Loucy (cell line): ENCODE results near the gene ATP6V0E2.

Source experiments
- H2AFZ ChIP-seq: fragments of 200-600 bp; sonication (generic); 2 replicates; pipeline ENCODE4 v1.6.0; 2016; ENCODE audit warnings: antibody characterized with exemption, mild to moderate bottlenecking, low read length, moderate library complexity
- H3F3A ChIP-seq: fragments of 200-600 bp; 2 replicates; pipeline ENCODE4 v1.6.0; 2016; ENCODE audit warnings: antibody characterized with exemption, low read depth, mild to moderate bottlenecking
- H3K27me3 ChIP-seq: fragments of 200-600 bp; sonication (generic); 2 replicates; pipeline ENCODE4 v1.6.1; 2014; ENCODE audit warnings: low read length, mild to moderate bottlenecking; ENCODE audit not compliant: insufficient read depth, poor library complexity, severe bottlenecking
- H3K36me3 ChIP-seq: fragments of 200-600 bp; sonication (generic); 2 replicates; pipeline ENCODE4 v1.6.1; 2016; ENCODE audit warnings: low read length; ENCODE audit not compliant: insufficient read depth
- H3K4me1 ChIP-seq: fragments of 200-600 bp; sonication (generic); 2 replicates; pipeline ENCODE4 v1.5.1; 2014; ENCODE audit warnings: low read length, mild to moderate bottlenecking; ENCODE audit not compliant: insufficient read depth, poor library complexity, severe bottlenecking
- H3K4me2 ChIP-seq: fragments of 200-600 bp; sonication (generic); 2 replicates; pipeline ENCODE4 v1.6.0; 2014; ENCODE audit warnings: antibody characterized with exemption, low read length, low read depth, mild to moderate bottlenecking; ENCODE audit not compliant: poor library complexity, severe bottlenecking
- H3K4me3 ChIP-seq: fragments of 200-600 bp; sonication (generic); 2 replicates; pipeline ENCODE4 v1.5.1; 2014; ENCODE audit warnings: low read length, mild to moderate bottlenecking, mixed read lengths; ENCODE audit not compliant: poor library complexity, severe bottlenecking
- H3K79me2 ChIP-seq: fragments of 200-600 bp; sonication (generic); 2 replicates; pipeline ENCODE4 v1.6.1; 2014; ENCODE audit warnings: low read length; ENCODE audit not compliant: insufficient read depth
- H3K9ac ChIP-seq: fragments of 200-600 bp; sonication (generic); 2 replicates; pipeline ENCODE4 v1.6.0; 2014; ENCODE audit warnings: mild to moderate bottlenecking, low read depth, low read length, moderate library complexity; ENCODE audit not compliant: poor library complexity, severe bottlenecking
- H3K9me2 ChIP-seq: fragments of 200-600 bp; sonication (generic); replicated peaks from 2 replicates; pipeline ENCODE4 v1.6.1; 2016; ENCODE audit warnings: low read depth, low read length, mixed read lengths
- H3K9me3 ChIP-seq: fragments of 200-600 bp; sonication (generic); 2 replicates; pipeline ENCODE4 v1.6.1; 2014; ENCODE audit warnings: mild to moderate bottlenecking, antibody characterized with exemption, low read length, low read depth; ENCODE audit not compliant: insufficient read depth
- H4K20me1 ChIP-seq: fragments of 200-600 bp; sonication (generic); 2 replicates; pipeline ENCODE4 v1.6.0; 2014; ENCODE audit warnings: antibody characterized with exemption, low read length, mild to moderate bottlenecking; ENCODE audit not compliant: insufficient read depth, poor library complexity, severe bottlenecking
- EZH2phosphoT487 ChIP-seq: fragments of 200-600 bp; IDR thresholded peaks from 2 replicates; pipeline ENCODE4 v1.6.1; 2018; ENCODE audit warnings: antibody characterized with exemption, mild to moderate bottlenecking, moderate library complexity, borderline replicate concordance
- TF ChIP-seq, protein P1 (sequence below): fragments of 200-600 bp; sonication (generic); conservative IDR thresholded peaks from 2 replicates; pipeline ENCODE4 v1.5.1; 2014; ENCODE audit warnings: mild to moderate bottlenecking, antibody characterized with exemption, low read length

The ATP6V0E2 gene

DNA sequence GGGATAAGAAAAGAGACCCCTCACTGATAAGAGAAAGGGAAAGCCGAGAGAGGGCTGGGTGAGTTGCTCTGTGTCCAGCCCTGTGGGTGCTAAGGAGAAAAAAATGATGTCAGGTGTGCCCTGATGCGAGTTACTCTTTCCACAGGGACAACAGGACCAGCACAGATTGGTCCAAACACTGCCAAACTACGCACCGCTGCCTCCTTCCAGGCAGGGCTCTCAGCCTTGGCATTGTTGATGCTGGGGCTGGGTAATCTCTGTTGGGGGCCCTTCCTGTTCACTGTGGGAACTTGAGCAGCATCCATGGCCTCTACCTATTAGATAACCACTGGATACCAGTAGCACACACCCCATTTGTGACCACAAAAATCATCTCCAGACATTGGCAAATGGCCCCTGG is 10.3 kb upstream of the ATP6V0E2 start:
- Histone ChIP-seq H2AFZ (no peak overlapping the region), H3K9me3 (no peaks in the 10 kb centered on the region), H3K4me3 (no peak overlapping the region), H4K20me1 (no peaks in the 10 kb centered on the region), H3K79me2 (no peaks in the 10 kb centered on the region), H3K4me1 (peaks cover 58% of the 10 kb centered on the region), H3K9me2 (no peaks in the 10 kb centered on the region), H3K27me3 (no peaks in the 10 kb centered on the region), H3F3A (0 out of 2 replicates have a peak, but pooled peaks cover 5% of the 10 kb centered on the region), H3K9ac (peak overlapping the region; percentile 74), H3K36me3 (no peaks in the 10 kb centered on the region), H3K4me2 (peak overlapping the region; percentile 84)
- TF ChIP-seq, protein P1, sequence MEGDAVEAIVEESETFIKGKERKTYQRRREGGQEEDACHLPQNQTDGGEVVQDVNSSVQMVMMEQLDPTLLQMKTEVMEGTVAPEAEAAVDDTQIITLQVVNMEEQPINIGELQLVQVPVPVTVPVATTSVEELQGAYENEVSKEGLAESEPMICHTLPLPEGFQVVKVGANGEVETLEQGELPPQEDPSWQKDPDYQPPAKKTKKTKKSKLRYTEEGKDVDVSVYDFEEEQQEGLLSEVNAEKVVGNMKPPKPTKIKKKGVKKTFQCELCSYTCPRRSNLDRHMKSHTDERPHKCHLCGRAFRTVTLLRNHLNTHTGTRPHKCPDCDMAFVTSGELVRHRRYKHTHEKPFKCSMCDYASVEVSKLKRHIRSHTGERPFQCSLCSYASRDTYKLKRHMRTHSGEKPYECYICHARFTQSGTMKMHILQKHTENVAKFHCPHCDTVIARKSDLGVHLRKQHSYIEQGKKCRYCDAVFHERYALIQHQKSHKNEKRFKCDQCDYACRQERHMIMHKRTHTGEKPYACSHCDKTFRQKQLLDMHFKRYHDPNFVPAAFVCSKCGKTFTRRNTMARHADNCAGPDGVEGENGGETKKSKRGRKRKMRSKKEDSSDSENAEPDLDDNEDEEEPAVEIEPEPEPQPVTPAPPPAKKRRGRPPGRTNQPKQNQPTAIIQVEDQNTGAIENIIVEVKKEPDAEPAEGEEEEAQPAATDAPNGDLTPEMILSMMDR: no peak
- TF ChIP-seq EZH2phosphoT487: no peak

DNA sequence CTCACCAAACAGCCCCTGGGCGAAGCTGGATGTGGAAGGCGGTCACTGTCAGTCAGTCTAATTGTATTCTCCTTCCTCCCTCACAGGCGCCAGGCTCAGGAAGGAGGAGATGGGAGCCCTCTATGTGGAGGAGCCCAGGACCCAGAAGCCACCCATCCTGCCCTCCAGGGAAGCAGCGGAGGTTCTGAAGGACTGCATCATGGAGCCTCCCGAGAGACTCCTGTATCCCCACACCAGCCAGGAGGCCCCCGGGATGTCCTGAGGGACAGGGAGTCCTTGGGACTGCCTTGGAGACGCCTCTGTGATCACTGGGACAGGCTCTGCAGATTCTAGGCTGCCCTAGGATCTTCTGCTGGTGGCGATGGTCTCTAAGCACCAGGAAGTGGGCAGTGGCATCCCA is 9.7 kb upstream of the ATP6V0E2 start:
- Histone ChIP-seq H3K79me2 (no peaks in the 10 kb centered on the region), H3K36me3 (no peaks in the 10 kb centered on the region), H3K4me3 (peak overlapping the region; percentile 15)

DNA sequence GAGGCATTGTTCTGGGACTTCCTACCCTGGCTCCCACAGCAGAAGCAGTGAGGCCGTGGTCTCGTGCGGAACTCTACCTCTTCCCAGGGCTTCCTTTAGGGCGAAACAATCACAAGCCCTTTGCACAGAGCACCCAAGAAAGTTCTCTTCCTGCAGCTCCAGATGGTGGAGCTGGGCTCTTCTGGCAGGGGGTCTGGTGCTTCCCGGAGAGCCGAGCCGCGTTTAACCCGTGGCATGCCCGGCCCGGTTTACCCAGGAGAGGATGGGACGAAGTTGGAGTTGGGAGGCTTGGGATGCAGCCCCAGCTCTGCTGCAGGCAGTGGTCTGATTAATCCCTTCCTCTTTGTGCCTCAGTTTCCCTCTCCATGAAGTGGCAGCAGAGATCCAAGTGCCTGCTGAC is 9.0 kb upstream of the ATP6V0E2 start:
- Histone ChIP-seq H3K36me3 (no peaks in the 10 kb centered on the region), H3K79me2 (no peaks in the 10 kb centered on the region), H4K20me1 (no peaks in the 10 kb centered on the region), H3K9me3 (no peaks in the 10 kb centered on the region), H3K4me2 (peak overlapping the region; percentile 84), H3K9me2 (no peaks in the 10 kb centered on the region), H3K9ac (peak overlapping the region; percentile 74), H3K4me3 (peak overlapping the region; percentile 60), H3K27me3 (no peaks in the 10 kb centered on the region), H3F3A (0 out of 2 replicates have a peak, but pooled peaks cover 5% of the 10 kb centered on the region), H3K4me1 (peaks cover 71% of the 10 kb centered on the region), H2AFZ (no peak overlapping the region)
- TF ChIP-seq, protein P1: no peak
- TF ChIP-seq EZH2phosphoT487: no peak

More for the DNA sequence above, 9.7 kb upstream of the ATP6V0E2 start:
- 0 out of 2 replicates have a peak, but pooled peaks cover 5% of the 10 kb centered on the region for H3F3A ChIP-seq
- H3K27me3 ChIP-seq: no peaks in the 10 kb centered on the region
- no peaks in the 10 kb centered on the region for H3K9me2 ChIP-seq
- H4K20me1 ChIP-seq: no peaks in the 10 kb centered on the region
- H3K4me1 ChIP-seq: peaks cover 63% of the 10 kb centered on the region
- H3K9ac ChIP-seq: peak overlapping the region; percentile 74
- no peaks in the 10 kb centered on the region for H3K9me3 ChIP-seq
- H3K4me2 ChIP-seq: peak overlapping the region; percentile 84
- H2AFZ ChIP-seq: no peak overlapping the region
- TF ChIP-seq, protein P1: no peak
- TF ChIP-seq EZH2phosphoT487: no peak
